Renal pelvis (tissue), 4 donors: Measurements from ENCODE around the gene CHMP2A. TPM values are rescaled to one million over a fixed set of nuclear protein-coding genes. Genes with fewer than 3 reads are reported as not detected.
A peak's percentile ranks its signal among the peaks of the same experiment; 100 is the strongest.
"Not testable (repeated sequence)": the region's sequence is repeated elsewhere in the genome, so short reads cannot be mapped to it uniquely, and the experiment has no call there.

ENCODE experiments used
- DNase-seq: peaks from one replicate; pipeline ENCODE4 v3.0.0-alpha.2; 2013
- polyA plus RNA-seq, 3 donors: library from polyadenylated mRNA; unstranded; fragments of 120-200 nt; gene quantifications; one replicate each; pipeline ENCODE4 v1.2.1, GENCODE V29; 2013; ENCODE audit not compliant: insufficient read length in 3 of 3

The CHMP2A gene
- polyA plus RNA-seq, 3 donors = 117 to 136 (median 126) TPM

- no peak for DNase-seq
Measured at GRCh38 chr19:58516964-58517833, 37.7 kb downstream of the CHMP2A start.

GRCh38 chr19:58516246-58516836 lies 38.6 kb downstream of the CHMP2A start:
- no peak for DNase-seq

- no peak for DNase-seq
Measured at GRCh38 chr19:58515259-58515658, 39.6 kb downstream of the CHMP2A start.

GRCh38 chr19:58514564-58515022 lies 40.3 kb downstream of the CHMP2A start:
- DNase-seq = no peak

- DNase-seq = peak; percentile 86
Measured at GRCh38 chr19:58513694-58514563, 41.0 kb downstream of the CHMP2A start.

- DNase-seq = no peak
Measured at GRCh38 chr19:58513213-58513693, 41.7 kb downstream of the CHMP2A start.

- no peak for DNase-seq
Measured at GRCh38 chr19:58511353-58512208, 43.3 kb downstream of the CHMP2A start, which contains the start of gene SLC27A5. SLC27A5 (minus strand) TSS chr19:58511992; CDS start chr19:58511955, 37 bp downstream.

GRCh38 chr19:58510084-58510862 lies 44.6 kb downstream of the CHMP2A start:
- DNase-seq = no peak

- no peak for DNase-seq
Measured at GRCh38 chr19:58509731-58510083, 45.2 kb downstream of the CHMP2A start.

- DNase-seq = not testable (repeated sequence)
Measured at GRCh38 chr19:58507602-58508223, 47.2 kb downstream of the CHMP2A start.

Other genes starting within 250 kb of the CHMP2A start
- gene ERVK3-1, start 249.7 kb downstream of the CHMP2A start, polyA plus RNA-seq = 10 to 100 TPM; 53.5 to 61.2 (median 59.1) TPM
- 1 to 10 TPM; 3.8 to 4.1 (median 4.0) TPM for gene ZSCAN22, start 228.1 kb downstream of the CHMP2A start, polyA plus RNA-seq
- 1 to 10 TPM; 1.6 to 2.1 (median 2.0) TPM for gene A1BG, start 201.6 kb downstream of the CHMP2A start, polyA plus RNA-seq
- gene ZNF497, start 192.4 kb downstream of the CHMP2A start, polyA plus RNA-seq = 1 to 10 TPM; 5.0 to 7.1 (median 5.5) TPM
- 1 to 10 TPM; 5.6 to 6.2 (median 5.8) TPM for gene ZNF837, start 174.1 kb downstream of the CHMP2A start, polyA plus RNA-seq
- gene RPS5, start 167.8 kb downstream of the CHMP2A start, polyA plus RNA-seq = 1,000 to 10,000 TPM in 2 of 3 donors, 100 to 1,000 TPM in 1; 960 to 1,160 (median 1,095) TPM
- not detected for gene RNF225, start 159.4 kb downstream of the CHMP2A start, polyA plus RNA-seq
- 10 to 100 TPM; 13.2 to 16.5 (median 13.9) TPM for gene ZNF584, start 146.5 kb downstream of the CHMP2A start, polyA plus RNA-seq
- 10 to 100 TPM; 13.6 to 16.7 (median 15.1) TPM for gene ZNF132, start 115.0 kb downstream of the CHMP2A start, polyA plus RNA-seq
- 1 to 10 TPM; 7.2 to 7.6 (median 7.2) TPM for gene ZNF324B, start 103.5 kb downstream of the CHMP2A start, polyA plus RNA-seq
- gene ZNF324, start 88.0 kb downstream of the CHMP2A start, polyA plus RNA-seq = 10 to 100 TPM; 10.0 to 13.4 (median 11.0) TPM
- gene ZNF446, start 78.8 kb downstream of the CHMP2A start, polyA plus RNA-seq = 10 to 100 TPM; 17.3 to 23.4 (median 19.3) TPM
- 10 to 100 TPM; 13.3 to 13.8 (median 13.6) TPM for gene SLC27A5, start 43.1 kb downstream of the CHMP2A start, polyA plus RNA-seq
- gene ZBTB45, start 35.3 kb downstream of the CHMP2A start, polyA plus RNA-seq = 10 to 100 TPM; 14.5 to 19.1 (median 16.1) TPM
- 100 to 1,000 TPM; 644 to 816 (median 758) TPM for gene TRIM28, start 11.0 kb downstream of the CHMP2A start, polyA plus RNA-seq
- 100 to 1,000 TPM in 1 of 3 donors, 10 to 100 TPM in 2; 90.2 to 109 (median 97.5) TPM for gene UBE2M, start 3.5 kb upstream of the CHMP2A start, polyA plus RNA-seq
- 10 to 100 TPM; 31.0 to 59.2 (median 54.2) TPM for gene MZF1, start 18.2 kb upstream of the CHMP2A start, polyA plus RNA-seq